COLO668 (cell line): ENCODE data around the gene NAP1L1.
A peak's percentile ranks its signal among the peaks of the same experiment; 100 is the strongest.

ENCODE experiments used
- DNase-seq: peaks from one replicate; lab custom pipeline; 2025; ENCODE audit not compliant: unreplicated experiment; lab: John Stamatoyannopoulos, UW

NAP1L1 gene

GRCh38 chr12:76084863-76085519 lies 506 bp upstream of the NAP1L1 start:
- DNase-seq: peak; percentile 95

GRCh38 chr12:76083246-76083903 lies 1.1 kb downstream of the NAP1L1 start:
- no peak for DNase-seq

DNA sequence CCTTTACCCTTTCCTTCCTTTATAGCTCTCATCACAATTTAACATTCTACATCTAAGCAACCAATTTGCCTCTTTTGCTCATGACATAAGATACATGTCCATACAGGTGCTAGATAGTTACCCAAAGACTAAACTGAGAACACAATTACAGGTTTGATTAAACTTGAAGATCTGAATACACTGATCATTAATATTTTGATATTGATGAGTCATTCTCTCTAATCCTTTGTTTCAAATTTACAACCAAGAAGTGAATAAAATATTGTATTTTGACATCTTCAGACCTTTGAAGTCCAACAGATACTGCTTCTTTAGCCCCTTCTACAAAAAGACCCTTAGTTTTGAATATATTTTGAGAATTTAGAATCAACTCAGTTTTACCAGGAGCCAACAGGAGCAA lies 2.6 kb downstream of the NAP1L1 start:
- no peak for DNase-seq

DNA sequence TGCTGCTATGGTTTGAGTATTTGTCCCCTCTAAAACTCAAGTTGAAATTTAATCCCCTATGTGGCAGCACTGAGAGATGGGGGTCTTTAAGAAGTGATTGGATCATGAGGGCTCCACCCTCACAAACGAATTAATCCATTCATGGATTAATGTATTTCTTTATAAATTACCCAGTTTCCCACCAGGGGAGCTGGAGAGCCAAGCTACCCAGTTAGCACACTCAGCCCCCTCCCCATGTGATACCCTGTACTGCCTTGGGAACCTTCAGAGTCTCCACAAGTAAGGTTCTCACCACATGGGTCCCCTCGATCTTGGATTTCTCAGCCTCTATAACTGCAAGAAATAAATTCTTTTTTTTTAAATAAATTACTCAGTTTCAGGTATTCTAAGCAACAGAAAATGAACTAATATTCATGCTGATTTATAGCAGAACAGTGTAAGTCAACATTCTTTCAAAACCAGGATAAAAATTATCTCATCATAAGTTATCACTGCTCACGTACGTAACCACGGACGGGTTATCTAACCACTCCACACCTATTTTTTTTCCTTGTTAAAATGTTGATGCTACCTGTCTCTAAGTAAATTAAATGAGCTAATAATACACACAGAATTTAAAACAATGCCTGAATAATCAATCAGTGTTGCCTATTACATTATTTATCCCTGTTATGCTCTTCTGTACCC lies 3.6 kb downstream of the NAP1L1 start:
- peak; percentile 29 for DNase-seq

DNA sequence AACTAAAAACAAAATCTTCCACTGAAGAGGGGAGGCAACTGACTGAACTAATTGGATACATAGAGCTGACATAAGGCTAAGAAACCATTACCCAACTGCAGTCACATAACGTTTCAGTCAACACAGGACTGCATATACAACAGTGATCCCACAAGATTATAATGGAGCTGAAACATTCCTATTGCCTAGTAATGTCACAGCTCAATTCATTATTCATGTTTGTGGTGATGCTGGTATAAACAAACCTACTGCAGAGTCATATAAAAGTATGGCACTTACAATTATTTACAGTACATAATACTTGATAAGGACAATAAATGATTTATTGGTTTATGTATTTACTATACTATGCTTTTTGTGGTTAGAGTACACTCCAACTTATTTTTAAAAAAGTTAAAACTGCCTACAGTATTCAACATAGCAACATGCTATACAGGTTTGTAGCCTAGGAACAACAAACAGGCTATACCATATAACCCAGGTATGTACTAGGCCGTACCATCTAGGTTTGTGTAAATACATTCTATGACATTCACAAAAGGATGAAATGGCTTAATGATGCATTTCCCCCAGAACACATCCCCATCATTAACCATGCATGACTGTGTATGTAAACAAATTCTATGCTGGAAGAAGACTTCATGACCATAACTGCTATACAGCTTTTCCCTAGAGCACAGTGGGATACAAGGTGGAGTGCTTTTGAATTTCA lies 4.3 kb downstream of the NAP1L1 start:
- peak; percentile 32 for DNase-seq

GRCh38 chr12:76078748-76079147 lies 5.7 kb downstream of the NAP1L1 start:
- DNase-seq: no peak

DNA sequence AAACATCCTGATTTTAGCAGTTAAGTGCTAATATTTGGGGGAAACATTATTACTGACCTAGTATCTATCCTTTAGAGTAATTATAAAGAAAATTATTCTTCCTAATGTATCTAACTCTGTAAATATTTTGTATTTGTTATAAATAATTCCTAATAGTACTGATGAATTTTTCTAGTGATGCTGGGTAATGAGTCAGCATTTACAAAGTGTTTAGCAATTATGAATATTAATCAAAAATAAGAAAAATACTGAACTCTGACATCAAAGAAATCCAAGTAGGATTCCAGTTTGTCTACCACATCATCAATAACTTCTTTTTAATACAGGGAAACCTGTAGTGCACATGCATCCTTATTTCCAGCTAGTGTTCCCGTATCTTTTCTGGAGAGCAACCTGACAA lies 9.0 kb downstream of the NAP1L1 start:
- DNase-seq: no peak

GRCh38 chr12:76074701-76075336 lies 9.7 kb downstream of the NAP1L1 start:
- DNase-seq: no peak

- DNase-seq: no peak
Observed at GRCh38 chr12:76073561-76073960, 10.9 kb downstream of the NAP1L1 start.

- DNase-seq: no peak
Observed at GRCh38 chr12:76072568-76072967, 11.9 kb downstream of the NAP1L1 start.

- no peak for DNase-seq
Observed at GRCh38 chr12:76069339-76069738, 15.1 kb downstream of the NAP1L1 start.

GRCh38 chr12:76065917-76066316 lies 18.6 kb downstream of the NAP1L1 start:
- DNase-seq: no peak

DNA sequence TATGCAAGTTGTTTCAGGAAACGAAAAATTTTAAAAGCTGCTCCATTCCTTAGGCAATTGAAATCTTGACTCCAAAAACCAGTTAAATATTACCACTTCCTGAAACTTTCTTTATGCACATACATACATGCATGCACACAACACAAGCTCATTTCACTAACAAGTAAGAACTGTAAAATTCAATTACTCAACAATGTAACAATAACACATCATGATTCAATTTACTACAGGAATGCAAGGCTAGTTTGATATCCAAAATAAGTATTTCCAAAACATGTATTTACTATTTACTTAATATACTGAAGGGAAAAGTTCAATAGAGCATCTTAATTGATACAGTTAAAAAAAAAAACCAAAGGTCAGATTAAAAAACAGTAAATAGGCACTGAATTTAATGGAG lies 19.6 kb downstream of the NAP1L1 start:
- no peak for DNase-seq

- no peak for DNase-seq
Observed at GRCh38 chr12:76060111-76060510, 24.4 kb downstream of the NAP1L1 start.

- no peak for DNase-seq
Observed at GRCh38 chr12:76057326-76057725, 27.2 kb downstream of the NAP1L1 start.

DNA sequence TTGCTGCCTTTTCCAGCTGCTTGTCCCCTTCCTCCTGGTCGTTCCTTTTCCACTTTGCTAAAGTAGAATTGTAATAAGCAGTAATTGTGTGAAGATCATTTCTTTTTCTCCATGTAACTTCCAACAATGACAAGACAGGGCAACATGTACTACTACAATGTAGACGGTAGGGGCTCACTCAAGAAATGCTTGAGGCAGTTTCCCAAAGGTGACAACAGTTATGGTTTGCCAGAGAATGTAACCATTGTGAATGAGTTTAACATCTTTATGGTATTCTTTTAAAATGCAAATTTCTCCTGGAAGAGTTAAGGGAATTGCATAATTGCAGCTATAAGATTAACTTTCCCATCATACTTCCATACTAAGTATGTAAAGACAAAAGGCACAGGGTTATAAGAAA lies 29.1 kb downstream of the NAP1L1 start:
- DNase-seq: no peak

GRCh38 chr12:76049575-76050251 lies 34.8 kb downstream of the NAP1L1 start:
- no peak for DNase-seq

DNA sequence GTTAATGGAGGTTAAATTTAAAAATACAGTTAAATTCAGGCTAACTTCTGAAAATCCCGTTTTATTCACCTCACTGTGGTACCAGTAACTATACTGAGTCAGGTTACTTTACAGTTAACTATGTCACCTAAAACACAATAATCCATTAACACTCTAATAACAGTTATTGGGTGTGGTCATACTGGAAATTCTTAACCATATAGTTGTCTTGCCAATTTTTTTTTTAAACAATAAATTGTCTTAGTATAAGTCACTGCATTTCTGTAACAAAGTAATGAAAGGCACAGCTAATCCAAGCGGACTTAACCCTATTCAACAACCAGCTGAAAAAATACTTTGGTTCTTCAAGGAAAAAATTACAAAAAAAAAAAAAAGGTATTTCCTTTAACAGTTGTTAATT lies 36.7 kb downstream of the NAP1L1 start:
- DNase-seq: no peak

DNA sequence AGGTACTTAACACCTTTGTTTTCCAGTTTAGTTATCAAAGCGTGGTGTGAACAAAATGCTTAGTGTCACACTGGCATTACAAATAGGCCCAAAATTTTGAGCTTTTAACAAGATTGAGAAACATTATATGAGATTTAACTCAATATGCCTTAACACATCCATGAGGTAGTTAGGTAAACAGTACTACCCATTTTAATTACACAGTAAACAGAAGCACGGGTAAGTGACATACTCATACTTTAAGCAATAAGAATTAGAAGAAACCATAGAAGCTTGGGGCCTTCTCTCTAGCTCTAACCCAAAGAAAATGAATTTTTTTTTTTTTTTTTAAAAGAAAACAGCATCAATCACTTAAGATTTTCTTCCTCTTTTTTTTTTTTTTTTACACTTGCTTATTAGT lies 37.4 kb downstream of the NAP1L1 start:
- DNase-seq: no peak

GRCh38 chr12:76043377-76043776 lies 41.1 kb downstream of the NAP1L1 start:
- DNase-seq: no peak

DNA sequence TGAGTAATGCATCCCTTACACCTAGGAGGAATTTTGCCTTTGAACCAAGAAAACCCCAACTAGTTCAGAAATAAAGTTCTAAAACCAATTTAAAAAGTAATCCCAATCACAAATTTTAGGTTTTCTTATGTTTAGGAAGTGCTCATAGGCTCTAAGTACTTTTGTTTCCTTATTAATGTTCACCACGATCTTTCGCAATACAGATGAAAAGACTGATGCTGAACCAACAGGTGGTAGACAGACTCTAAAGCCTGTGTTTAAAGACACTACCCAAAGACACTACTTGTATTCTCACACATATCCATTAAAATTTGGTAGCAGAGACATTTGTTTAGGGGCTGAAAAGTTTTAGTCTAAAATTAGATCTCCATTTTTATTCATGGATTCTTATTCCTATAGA lies 42.3 kb downstream of the NAP1L1 start:
- no peak for DNase-seq
